HCT116 (cell line): ENCODE results near the gene MCEMP1. TPM values are rescaled to one million over a fixed set of nuclear protein-coding genes. Genes with fewer than 3 reads are reported as not detected.

Experiments used
- ATAC-seq: fragments of 200-7000 bp; cut with Tn5 transposase; 2 replicates; pipeline ENCODE4 v1.9.1; 2020; ENCODE audit warnings: mild to moderate bottlenecking, moderate library complexity
- Bru-seq: library from RNA; stranded (reverse); fragments of 400-500 nt; gene quantifications from one replicate; lab custom pipeline; 2021; lab: Mats Ljungman, UMichigan
- BruChase-seq, 2 experiments: library from RNA; stranded (reverse); fragments of 400-500 nt; gene quantifications; one replicate each; lab custom pipeline; 2021; lab: Mats Ljungman, UMichigan
- BruUV-seq: library from RNA; stranded (reverse); fragments of 400-500 nt; replicated peaks from 2 replicates; lab custom pipeline; 2021; lab: Mats Ljungman, UMichigan
- CTCF ChIA-PET: fragments of 300-600 bp; sonication (Branson Sonifier 250); formaldehyde crosslinking; loops from one replicate; lab custom pipeline; 2021; ENCODE audit warnings: antibody characterized with exemption; lab: Charles Lee
- POLR2A ChIA-PET: fragments of 300-600, 350-600 bp; sonication (Branson Sonifier 250); formaldehyde crosslinking; loops from one replicate; lab custom pipeline; 2021; ENCODE audit warnings: antibody characterized with exemption; lab: Charles Lee
- RAD21 ChIA-PET, 2 experiments: fragments of 300-600 bp; sonication (Branson Sonifier 250); formaldehyde crosslinking; loops; one replicate each; lab custom pipeline; 2023; ENCODE audit warnings: low total read pairs in 2 of 2; ENCODE audit not compliant: uncharacterized antibody in 2 of 2, unreplicated experiment in 2 of 2, low non-redundant PET in 1 of 2; lab: Charles Lee
- DNase-seq: peaks from one replicate; pipeline ENCODE4 v3.0.0-alpha.2; 2010; ENCODE audit warnings: low read depth, low spot score
- H2AFZ ChIP-seq: fragments of 200-600 bp; shearing (Covaris generic), sonication (generic); 2 replicates; pipeline ENCODE4 v1.6.1; 2017; ENCODE audit warnings: low read depth, mixed run types, mixed read lengths, antibody characterized with exemption, low read length; ENCODE audit not compliant: poor library complexity, severe bottlenecking
- H3K27ac ChIP-seq: 2 replicates; pipeline ENCODE4 v1.5.1; 2012; ENCODE audit warnings: low read depth, low read length
- H3K27me3 ChIP-seq: fragments of 200-600 bp; sonication (generic); 2 replicates; pipeline ENCODE4 v1.6.1; 2016; ENCODE audit warnings: mixed run types, low read length, mixed read lengths; ENCODE audit not compliant: insufficient read depth
- H3K36me3 ChIP-seq, 2 experiments: fragments of 200-500 bp in 1 of 2; fragments of 200-600 bp in 1 of 2; sonication (Bioruptor generic) in 1 of 2; sonication (generic) in 1 of 2; 2 replicates each; pipeline versions ENCODE4 v1.5.1 to v1.6.1; 2014 to 2016; ENCODE audit warnings: low read length in 2 of 2, inconsistent platforms in 1 of 2, mixed read lengths in 1 of 2, mixed run types in 1 of 2; ENCODE audit not compliant: insufficient read depth in 2 of 2, control insufficient read depth in 1 of 2
- H3K4me1 ChIP-seq, 2 experiments: fragments of 200-600 bp in 1 of 2; sonication (generic) in 1 of 2; 2 replicates each; pipeline versions ENCODE4 v1.5.1 to v1.6.1; 2012 to 2017; ENCODE audit warnings: low read length in 2 of 2, inconsistent platforms in 1 of 2, mild to moderate bottlenecking in 1 of 2, mixed read lengths in 1 of 2, mixed run types in 1 of 2, moderate library complexity in 1 of 2; ENCODE audit not compliant: insufficient read depth in 2 of 2, control insufficient read depth in 1 of 2
- H3K4me2 ChIP-seq: fragments of 200-600 bp; sonication (generic); 2 replicates; pipeline ENCODE4 v1.6.1; 2017; ENCODE audit warnings: mixed run types, low read length, mixed read lengths
- H3K4me3 ChIP-seq, 2 experiments: fragments of 200-600 bp in 1 of 2; sonication (generic) in 1 of 2; replicated peaks in 1 of 2; 2 replicates each; pipeline ENCODE4 v1.5.1; 2011 to 2016; ENCODE audit warnings: low read length in 2 of 2, control low read depth in 1 of 2, low read depth in 1 of 2, mild to moderate bottlenecking in 1 of 2, mixed read lengths in 1 of 2, mixed run types in 1 of 2
- H3K79me2 ChIP-seq: fragments of 200-600 bp; sonication (generic); 2 replicates; pipeline ENCODE4 v1.6.1; 2017; ENCODE audit warnings: mild to moderate bottlenecking, mixed run types, low read length, moderate library complexity, mixed read lengths; ENCODE audit not compliant: insufficient read depth
- H3K9ac ChIP-seq: fragments of 200-600 bp; sonication (generic); 2 replicates; pipeline ENCODE4 v1.6.1; 2016; ENCODE audit warnings: low read length, mixed read lengths
- H3K9me2 ChIP-seq: fragments of 200-600 bp; sonication (generic), shearing (Covaris generic); 2 replicates; pipeline ENCODE4 v1.6.1; 2017; ENCODE audit warnings: mixed run types, mild to moderate bottlenecking, moderate library complexity; ENCODE audit not compliant: insufficient read depth
- H3K9me3 ChIP-seq, 2 experiments: fragments of 200-500 bp in 1 of 2; fragments of 200-600 bp in 1 of 2; sonication (Bioruptor generic) in 1 of 2; sonication (generic) in 1 of 2; 2 replicates each; pipeline ENCODE4 v1.6.1; 2014 to 2017; ENCODE audit warnings: low read length in 2 of 2, mixed read lengths in 2 of 2, inconsistent platforms in 1 of 2, low read depth in 1 of 2, mild to moderate bottlenecking in 1 of 2, mixed run types in 1 of 2, moderate library complexity in 1 of 2; ENCODE audit not compliant: control insufficient read depth in 1 of 2, insufficient read depth in 1 of 2
- H4K20me1 ChIP-seq: fragments of 200-600 bp; sonication (generic), shearing (Covaris generic); 2 replicates; pipeline ENCODE4 v1.6.1; 2017; ENCODE audit warnings: mixed run types, mild to moderate bottlenecking, moderate library complexity; ENCODE audit not compliant: insufficient read depth
- CBX3 ChIP-seq: IDR thresholded peaks from 2 replicates; pipeline ENCODE4 v1.6.1; 2012; ENCODE audit warnings: low read depth
- CEBPB ChIP-seq: IDR thresholded peaks from 2 replicates; pipeline ENCODE4 v1.6.1; 2012; ENCODE audit warnings: low read depth
- ELF1 ChIP-seq: IDR thresholded peaks from 2 replicates; pipeline ENCODE4 v1.6.1; 2012; ENCODE audit warnings: low read depth, borderline replicate concordance
- EZH2 ChIP-seq: fragments of 200-600 bp; sonication (generic); IDR thresholded peaks from 2 replicates; pipeline ENCODE4 v1.6.1; 2017; ENCODE audit warnings: antibody characterized with exemption, mixed run types
- FOSL1 ChIP-seq: IDR thresholded peaks from 2 replicates; pipeline ENCODE4 v1.6.1; 2012; ENCODE audit warnings: low read depth
- JUND ChIP-seq: IDR thresholded peaks from 2 replicates; pipeline ENCODE4 v1.6.1; 2012
- RAD21 ChIP-seq: IDR thresholded peaks from 2 replicates; pipeline ENCODE4 v1.6.1; 2012; ENCODE audit warnings: low read depth, mild to moderate bottlenecking
- SIN3A ChIP-seq: IDR thresholded peaks from 2 replicates; pipeline ENCODE4 v1.6.1; 2012; ENCODE audit warnings: low read depth
- SRF ChIP-seq: IDR thresholded peaks from 2 replicates; pipeline ENCODE4 v1.6.1; 2012; ENCODE audit warnings: low read depth
- TCF7L2 ChIP-seq: IDR thresholded peaks from 2 replicates; pipeline ENCODE4 v1.7.0; 2011; ENCODE audit warnings: borderline replicate concordance, inconsistent platforms; ENCODE audit not compliant: insufficient read depth, insufficient read length; ENCODE audit errors: extremely low read depth
- ZFX ChIP-seq: fragments of 450-650 bp; IDR thresholded peaks from 2 replicates; pipeline ENCODE4 v1.6.1; 2017
- ZNF274 ChIP-seq: fragments of 200-500 bp; sonication (Bioruptor generic); IDR thresholded peaks from 2 replicates; pipeline ENCODE4 v1.6.1; 2014; ENCODE audit warnings: mild to moderate bottlenecking, low read depth, low read length, inconsistent platforms
- intact Hi-C: fragments of 100-400 bp; cut with micrococcal nuclease; formaldehyde crosslinking; loops from 2 replicates; pipeline ENCODE4 v1.10.0; 2022
- long read RNA-seq: library from polyadenylated mRNA; unstranded; transcript quantifications from one replicate; pipeline ENCODE4 v2.0.0, GENCODE V29; 2021; ENCODE audit not compliant: unreplicated experiment
- polyA plus RNA-seq: library from polyadenylated mRNA; unstranded; fragments of >200 nt; gene quantifications from 2 replicates; pipeline ENCODE4 v1.2.1, GENCODE V29; 2012; ENCODE audit warnings: missing spikeins
- total RNA-seq: library from RNA; stranded (reverse); gene quantifications from one replicate; pipeline ENCODE4 v1.2.1, GENCODE V29; 2021; ENCODE audit not compliant: unreplicated experiment
- TF ChIP-seq, protein P1 (sequence below): IDR thresholded peaks from 2 replicates; pipeline ENCODE4 v1.6.1; 2012; ENCODE audit warnings: low read depth
- TF ChIP-seq, protein P2 (sequence below): IDR thresholded peaks from 2 replicates; pipeline ENCODE4 v1.6.1; 2011; ENCODE audit warnings: mild to moderate bottlenecking, low read length, moderate library complexity; ENCODE audit not compliant: insufficient replicate concordance; ENCODE audit errors: extremely low read depth
- TF ChIP-seq, protein P3 (sequence below): IDR thresholded peaks from 2 replicates; pipeline ENCODE4 v1.6.1; 2012

The MCEMP1 gene, protein sequence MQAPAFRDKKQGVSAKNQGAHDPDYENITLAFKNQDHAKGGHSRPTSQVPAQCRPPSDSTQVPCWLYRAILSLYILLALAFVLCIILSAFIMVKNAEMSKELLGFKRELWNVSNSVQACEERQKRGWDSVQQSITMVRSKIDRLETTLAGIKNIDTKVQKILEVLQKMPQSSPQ
- total RNA-seq (not detected), Bru-seq, nascent RNA (not detected), BruChase-seq, experiment 1, labeled RNA remaining after a 6-hour chase (not detected), BruChase-seq, experiment 2, labeled RNA remaining after a 2-hour chase (not detected)
- polyA plus RNA-seq, result not detected in 2 replicates
- long read RNA-seq, result 0 reads

DNA sequence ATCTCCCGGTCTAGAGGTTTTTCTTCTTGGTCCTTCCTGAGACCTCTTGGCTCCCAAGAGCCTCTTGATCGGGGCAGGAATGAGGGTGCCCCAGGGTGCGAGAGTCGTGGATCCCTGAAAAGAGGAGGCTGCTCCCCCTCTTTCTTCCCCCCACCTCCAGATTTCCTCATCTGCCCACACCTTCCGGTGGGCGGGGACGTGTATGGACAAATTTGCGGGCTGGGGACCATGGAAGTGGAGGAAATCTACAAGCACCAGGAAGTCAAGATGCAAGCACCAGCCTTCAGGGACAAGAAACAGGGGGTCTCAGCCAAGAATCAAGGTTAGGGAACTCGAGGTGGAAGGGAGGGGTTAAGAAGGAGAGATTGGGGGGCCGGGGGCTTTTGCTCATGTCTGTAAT is at the start of gene MCEMP1:
TSS of gene MCEMP1 (plus strand) at position 237 of the 400 bp plus-strand sequence. CDS start at position 268, 31 bp downstream.
- peaks cover 0 to 3% of the 10 kb centered on the region in 2 experiments; a peak in 1 of 4 replicates for H3K9me3 ChIP-seq
- no peak for TF ChIP-seq EZH2
- no peak for TF ChIP-seq ELF1
- TF ChIP-seq RAD21, result no peak
- no peak for TF ChIP-seq TCF7L2
- TF ChIP-seq, protein P1, sequence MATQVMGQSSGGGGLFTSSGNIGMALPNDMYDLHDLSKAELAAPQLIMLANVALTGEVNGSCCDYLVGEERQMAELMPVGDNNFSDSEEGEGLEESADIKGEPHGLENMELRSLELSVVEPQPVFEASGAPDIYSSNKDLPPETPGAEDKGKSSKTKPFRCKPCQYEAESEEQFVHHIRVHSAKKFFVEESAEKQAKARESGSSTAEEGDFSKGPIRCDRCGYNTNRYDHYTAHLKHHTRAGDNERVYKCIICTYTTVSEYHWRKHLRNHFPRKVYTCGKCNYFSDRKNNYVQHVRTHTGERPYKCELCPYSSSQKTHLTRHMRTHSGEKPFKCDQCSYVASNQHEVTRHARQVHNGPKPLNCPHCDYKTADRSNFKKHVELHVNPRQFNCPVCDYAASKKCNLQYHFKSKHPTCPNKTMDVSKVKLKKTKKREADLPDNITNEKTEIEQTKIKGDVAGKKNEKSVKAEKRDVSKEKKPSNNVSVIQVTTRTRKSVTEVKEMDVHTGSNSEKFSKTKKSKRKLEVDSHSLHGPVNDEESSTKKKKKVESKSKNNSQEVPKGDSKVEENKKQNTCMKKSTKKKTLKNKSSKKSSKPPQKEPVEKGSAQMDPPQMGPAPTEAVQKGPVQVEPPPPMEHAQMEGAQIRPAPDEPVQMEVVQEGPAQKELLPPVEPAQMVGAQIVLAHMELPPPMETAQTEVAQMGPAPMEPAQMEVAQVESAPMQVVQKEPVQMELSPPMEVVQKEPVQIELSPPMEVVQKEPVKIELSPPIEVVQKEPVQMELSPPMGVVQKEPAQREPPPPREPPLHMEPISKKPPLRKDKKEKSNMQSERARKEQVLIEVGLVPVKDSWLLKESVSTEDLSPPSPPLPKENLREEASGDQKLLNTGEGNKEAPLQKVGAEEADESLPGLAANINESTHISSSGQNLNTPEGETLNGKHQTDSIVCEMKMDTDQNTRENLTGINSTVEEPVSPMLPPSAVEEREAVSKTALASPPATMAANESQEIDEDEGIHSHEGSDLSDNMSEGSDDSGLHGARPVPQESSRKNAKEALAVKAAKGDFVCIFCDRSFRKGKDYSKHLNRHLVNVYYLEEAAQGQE, result no peak
- no peak for TF ChIP-seq FOSL1
- no peak for TF ChIP-seq ZFX
- TF ChIP-seq, protein P2, sequence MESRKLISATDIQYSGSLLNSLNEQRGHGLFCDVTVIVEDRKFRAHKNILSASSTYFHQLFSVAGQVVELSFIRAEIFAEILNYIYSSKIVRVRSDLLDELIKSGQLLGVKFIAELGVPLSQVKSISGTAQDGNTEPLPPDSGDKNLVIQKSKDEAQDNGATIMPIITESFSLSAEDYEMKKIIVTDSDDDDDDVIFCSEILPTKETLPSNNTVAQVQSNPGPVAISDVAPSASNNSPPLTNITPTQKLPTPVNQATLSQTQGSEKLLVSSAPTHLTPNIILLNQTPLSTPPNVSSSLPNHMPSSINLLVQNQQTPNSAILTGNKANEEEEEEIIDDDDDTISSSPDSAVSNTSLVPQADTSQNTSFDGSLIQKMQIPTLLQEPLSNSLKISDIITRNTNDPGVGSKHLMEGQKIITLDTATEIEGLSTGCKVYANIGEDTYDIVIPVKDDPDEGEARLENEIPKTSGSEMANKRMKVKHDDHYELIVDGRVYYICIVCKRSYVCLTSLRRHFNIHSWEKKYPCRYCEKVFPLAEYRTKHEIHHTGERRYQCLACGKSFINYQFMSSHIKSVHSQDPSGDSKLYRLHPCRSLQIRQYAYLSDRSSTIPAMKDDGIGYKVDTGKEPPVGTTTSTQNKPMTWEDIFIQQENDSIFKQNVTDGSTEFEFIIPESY, result no peak
- TF ChIP-seq ZNF274, result no peak
- TF ChIP-seq JUND, result no peak
- TF ChIP-seq CEBPB, result no peak
- no peak for TF ChIP-seq SIN3A
- no peak for TF ChIP-seq CBX3
- no peak for TF ChIP-seq SRF
- TF ChIP-seq, protein P3, sequence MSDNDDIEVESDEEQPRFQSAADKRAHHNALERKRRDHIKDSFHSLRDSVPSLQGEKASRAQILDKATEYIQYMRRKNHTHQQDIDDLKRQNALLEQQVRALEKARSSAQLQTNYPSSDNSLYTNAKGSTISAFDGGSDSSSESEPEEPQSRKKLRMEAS, result no peak
- TF ChIP-seq, all 23 proteins: peak for 0
- Histone ChIP-seq H4K20me1 (no peaks in the 10 kb centered on the region), H3K27me3 (no peaks in the 10 kb centered on the region), H3K9me2 (no peaks in the 10 kb centered on the region), H3K36me3 (no peaks in the 10 kb centered on the region), H3K4me3 (no peak within 1 kb of the TSS), H3K4me2 (no peak within 1 kb of the TSS), H2AFZ (no peak within 1 kb of the TSS), H3K9ac (no peak within 1 kb of the TSS), H3K4me1 (peaks cover 3 to 33% of the 10 kb centered on the region in 2 experiments; a peak in 3 of 4 replicates), H3K79me2 (peaks cover 12% of the 10 kb centered on the region; the same call in 1 of the 2 replicates), H3K27ac (no peak within 1 kb of the TSS)
- CTCF ChIA-PET, result interaction anchor here (1.7 kb wide), 1 partner anchor 109 kb away, joined by 5 read pairs; no protein-coding TSS in a partner anchor
- intact Hi-C loops, result no loop called here
- BruUV-seq, result no TSS peak
- RAD21 ChIA-PET, result no interaction called here
- ATAC-seq, result no peak
- POLR2A ChIA-PET, result no interaction called here
- no peak for DNase-seq
